Superior temporal gyrus (tissue), 1 donor: ENCODE data around the gene SLC9A8.
"Not testable (repeated sequence)": the region's sequence is repeated elsewhere in the genome, so short reads cannot be mapped to it uniquely, and the experiment has no call there.

Experiments used
- DNase-seq: peaks from one replicate; pipeline ENCODE4 v3.0.0-alpha.2; 2016; ENCODE audit errors: extremely low spot score

The SLC9A8 gene

DNA sequence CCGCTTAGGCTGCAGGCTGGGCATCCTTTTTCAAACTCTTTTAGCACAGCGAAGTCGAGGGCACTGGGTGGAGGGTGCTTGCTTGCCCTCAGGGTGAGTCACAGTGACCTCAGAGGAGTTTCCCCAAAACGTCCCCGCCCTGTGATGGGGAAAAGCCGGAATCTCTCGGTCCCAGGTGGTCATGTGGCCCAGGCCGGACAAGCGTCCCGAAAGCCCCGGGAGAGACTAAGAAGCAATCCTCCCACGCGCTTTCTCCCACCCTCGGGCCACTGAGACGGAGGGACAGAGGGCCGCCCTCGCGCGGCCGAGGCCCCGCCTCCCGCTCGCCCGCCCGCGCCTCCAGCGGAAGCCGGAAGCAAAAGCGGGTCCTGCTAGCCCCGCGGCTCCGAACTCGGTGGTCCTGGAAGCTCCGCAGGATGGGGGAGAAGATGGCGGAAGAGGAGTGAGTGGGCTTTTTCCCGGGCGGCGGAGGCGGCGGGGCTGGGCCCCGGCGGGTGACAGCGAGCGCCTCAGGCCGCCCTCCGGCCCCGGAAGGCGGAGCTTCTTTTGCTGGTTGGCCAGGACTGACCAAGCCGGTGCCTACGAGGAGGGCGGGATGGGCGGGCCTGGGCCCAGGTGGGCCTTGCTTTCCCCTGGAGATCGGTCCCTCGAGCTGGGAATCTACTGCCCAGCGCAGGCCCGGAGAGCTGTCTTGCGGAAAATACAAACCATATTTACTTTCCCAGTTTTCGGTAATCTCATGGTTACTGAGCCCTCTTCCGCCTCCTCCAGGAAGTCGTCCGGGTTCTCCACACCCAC lies at the start of gene SLC9A8:
SLC9A8 (plus strand) TSS at position 322 of the 798 bp plus-strand sequence; CDS start at position 417, 95 bp downstream.
- DNase-seq: peak; percentile 89

DNA sequence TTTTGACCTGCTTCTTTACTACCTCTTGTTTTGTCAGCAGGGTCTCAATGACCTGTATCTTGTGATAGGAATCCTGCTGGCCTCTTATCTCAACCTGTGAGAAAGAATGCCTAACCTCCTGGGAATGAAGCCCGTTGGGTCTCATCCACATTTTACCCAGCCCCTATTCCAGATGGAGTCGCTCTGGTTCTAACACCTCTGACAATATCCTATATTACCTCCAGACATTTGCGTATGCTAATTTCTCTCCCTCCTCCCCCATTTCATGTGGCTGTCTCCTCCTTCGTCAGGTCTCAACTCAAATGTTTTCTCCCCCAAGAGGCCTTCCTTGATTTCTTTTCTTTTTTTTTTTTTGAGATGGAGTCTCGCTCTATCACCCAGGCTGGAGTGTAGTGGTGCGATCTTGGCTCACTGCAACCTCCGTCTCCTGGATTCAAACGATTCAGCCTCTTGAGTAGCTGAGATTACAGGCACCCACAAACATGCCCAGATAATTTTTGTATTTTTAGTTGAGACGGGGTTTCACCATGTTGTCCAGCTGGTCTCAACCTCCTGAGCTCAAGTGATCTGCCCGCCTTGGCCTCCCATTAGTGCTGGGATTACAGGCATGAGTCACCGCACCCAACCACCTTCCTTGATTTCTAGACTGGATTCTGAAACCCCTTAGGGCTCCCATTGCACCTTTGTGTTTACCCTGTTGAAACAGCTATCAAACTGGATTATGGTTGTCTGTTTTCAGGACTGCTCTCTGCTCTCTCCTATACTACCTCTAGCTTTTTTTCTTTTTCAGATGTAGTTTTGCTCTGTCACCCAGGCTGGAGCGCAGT lies 49.5 kb upstream of the SLC9A8 start:
- DNase-seq: no peak

- DNase-seq: no peak
These were observed 47.3 kb upstream of the SLC9A8 start for GRCh38 chr20:49765413-49765736.

DNA sequence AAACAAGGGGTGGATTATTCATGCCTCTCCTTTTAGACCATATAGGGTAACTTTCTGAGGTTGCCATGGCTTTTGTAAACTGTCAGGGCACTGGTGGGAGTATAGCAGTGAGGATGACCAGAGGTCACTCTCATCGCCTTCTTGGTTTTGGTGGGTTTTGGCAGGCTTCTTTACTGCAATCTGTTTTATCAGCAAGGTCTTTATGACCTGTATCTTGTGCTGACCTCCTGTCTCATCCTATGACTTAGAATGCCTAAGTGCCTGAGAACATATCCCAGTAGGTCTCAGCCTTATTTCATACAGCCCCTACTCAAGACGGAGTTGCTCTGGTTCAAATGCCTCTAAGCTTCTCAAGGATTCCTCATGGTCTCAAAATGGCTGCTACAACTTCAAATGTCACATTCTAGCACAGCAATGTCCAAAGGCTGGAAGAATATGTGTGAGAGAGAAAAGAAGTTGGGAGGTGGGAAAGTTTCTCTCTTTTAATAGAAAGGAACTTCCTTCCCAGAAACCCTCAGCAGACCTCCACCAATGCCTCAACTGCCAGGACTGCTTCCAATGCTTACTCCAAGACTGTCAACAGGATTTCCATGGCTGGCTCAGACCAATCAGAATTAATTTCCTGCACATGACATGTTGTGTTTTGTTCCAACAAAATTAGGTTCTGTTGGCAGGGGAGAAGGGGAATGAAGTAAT lies 46.6 kb upstream of the SLC9A8 start:
- DNase-seq: no peak

DNA sequence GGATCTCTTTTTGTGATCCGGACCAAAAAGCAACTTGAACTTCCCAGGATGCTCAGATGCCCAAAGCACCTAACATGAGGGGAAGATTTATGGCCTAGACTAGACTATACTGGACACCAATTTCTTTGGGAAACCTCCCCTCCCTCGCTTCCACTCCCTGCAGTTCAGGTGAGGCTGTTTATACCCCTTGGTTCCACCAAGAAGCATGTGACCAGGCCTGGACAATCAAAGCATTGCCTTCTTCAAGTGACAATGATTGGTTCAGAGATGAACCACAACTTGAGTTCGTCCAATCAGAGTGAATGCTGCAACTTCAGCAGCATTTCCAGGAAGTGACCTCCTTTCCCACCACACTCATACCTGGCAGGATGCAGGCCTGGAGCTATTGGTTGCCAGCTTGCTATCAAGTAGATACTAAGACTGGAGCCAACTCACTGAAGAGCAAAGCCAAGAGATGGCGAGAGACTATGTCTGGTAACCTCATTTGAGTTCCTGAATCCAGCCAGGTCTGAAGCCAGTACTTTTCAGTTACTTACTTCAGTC lies 45.6 kb upstream of the SLC9A8 start:
- no peak for DNase-seq

DNA sequence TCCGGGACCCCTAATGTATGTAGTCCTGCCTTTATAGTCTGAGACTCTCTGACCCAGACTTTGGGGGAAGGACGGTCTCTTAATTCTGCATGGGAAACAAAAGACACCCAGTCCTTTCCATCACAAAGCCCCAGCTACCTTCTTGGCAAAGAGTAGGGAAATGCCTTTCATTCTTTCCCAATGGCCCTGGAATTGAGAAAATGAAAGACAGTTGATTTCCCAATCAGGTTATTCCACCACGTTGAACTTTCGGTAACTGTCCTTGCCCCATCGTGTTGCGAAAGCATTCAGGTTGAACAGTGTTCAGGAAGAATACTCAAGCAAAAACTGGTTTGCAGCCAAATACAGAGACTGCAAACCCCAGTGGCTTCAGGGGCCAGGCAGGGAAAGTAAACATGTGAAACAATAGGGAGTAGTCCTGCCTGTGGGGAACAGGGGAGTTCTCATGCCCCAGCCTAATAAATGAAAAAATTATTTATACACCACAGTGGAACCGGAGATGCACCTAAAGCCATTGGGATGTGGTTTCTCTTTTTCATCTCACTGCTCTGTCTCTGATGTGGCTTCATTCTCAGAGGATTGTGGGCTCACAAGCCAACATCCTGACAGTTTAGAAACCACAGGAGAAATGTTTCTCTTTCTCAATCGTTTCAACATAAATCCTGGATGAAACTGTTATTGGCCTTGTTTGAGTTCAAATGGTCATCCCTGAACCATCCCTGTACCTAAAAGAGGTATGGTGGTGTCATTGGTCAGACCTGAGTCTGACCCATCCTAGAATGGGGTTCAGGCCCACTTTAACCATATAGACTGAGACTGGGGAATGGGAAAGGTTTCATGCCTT lies 44.2 kb upstream of the SLC9A8 start:
- DNase-seq: no peak

GRCh38 chr20:49769048-49769581 lies 43.5 kb upstream of the SLC9A8 start:
- DNase-seq: no peak

DNA sequence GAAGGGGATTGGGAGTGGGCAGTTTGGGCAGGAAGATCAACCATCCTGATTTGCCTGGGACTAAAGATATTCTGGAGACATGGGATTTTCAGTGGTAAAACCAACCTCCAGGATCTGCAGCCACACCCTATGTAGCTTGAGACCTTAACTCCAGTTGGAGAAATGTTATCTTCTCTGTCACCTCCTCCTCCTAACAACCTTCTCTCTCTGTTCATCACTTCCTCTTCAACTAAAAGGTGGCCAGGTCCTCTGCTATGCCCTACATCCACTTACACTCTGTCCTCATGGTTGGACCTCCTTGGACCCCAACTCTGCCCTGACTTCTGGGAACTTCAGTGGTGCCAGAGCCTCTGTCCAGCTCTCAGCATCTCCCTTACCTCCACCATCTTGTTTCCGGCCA lies 42.0 kb upstream of the SLC9A8 start:
- DNase-seq: no peak

DNA sequence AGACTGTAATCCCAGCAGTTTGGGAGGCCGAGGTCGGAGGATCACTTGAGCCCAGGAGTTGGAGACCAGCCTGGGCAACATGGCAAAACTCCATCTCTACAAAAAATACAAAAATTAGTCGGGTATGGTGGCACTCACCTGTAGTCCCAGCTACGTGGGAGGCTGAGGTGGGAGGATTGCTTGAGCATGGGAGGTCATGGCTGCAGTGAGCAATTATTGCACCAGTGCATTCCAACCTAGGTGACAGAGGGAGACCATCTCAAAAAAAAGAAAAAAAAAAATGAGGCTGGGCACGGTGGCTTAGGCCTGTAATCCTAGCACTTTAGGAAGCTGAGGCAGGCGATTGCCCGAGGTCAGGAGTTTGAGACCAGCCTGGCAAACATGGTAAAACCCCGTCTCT lies 38.4 kb upstream of the SLC9A8 start:
- not testable (repeated sequence) for DNase-seq

DNA sequence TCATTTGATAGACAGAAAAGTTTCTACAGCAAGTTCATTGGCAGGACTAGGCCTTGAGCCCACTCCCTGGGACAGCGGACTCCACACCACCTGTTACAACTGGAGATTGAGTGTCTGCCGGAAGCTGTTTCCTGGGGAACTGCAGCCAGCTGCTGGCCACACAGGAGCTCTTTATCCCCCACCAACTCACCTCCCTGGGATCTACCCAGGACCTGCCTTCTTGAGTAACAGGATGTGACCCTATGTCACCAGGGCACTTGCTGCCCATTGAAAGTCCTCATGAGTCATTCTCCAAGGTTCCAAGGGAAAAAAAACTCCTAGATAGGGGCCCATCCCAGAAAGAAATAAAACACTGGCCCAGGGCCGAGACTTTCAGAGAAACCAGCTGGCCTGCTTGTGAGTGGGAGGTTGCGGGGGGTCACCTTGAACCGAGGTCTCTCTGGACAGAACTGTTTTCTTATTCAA lies 37.4 kb upstream of the SLC9A8 start:
- DNase-seq: no peak

DNA sequence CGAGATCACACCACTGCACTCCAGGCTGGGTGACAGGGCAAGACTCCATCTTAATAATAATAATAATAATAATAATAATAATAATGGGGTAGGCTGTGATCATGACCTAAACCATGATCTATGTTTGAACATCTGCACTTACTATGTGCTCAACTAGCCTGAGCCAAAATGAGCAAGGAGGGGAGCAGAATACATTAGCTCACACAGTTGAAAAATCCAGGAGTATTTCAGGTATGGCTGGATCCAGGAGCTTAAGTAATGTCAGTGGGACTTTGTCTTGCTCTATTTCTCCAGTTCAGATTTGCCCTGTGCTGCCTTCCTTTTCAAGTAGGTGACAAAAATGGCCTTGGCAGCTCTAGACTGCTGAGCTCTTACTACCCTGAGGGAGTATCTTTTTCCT lies 32.7 kb upstream of the SLC9A8 start:
- DNase-seq: no peak

GRCh38 chr20:49781676-49782075 lies 31.0 kb upstream of the SLC9A8 start:
- DNase-seq: no peak

- DNase-seq: not testable (repeated sequence)
These were observed 30.2 kb upstream of the SLC9A8 start for GRCh38 chr20:49782439-49782838.

DNA sequence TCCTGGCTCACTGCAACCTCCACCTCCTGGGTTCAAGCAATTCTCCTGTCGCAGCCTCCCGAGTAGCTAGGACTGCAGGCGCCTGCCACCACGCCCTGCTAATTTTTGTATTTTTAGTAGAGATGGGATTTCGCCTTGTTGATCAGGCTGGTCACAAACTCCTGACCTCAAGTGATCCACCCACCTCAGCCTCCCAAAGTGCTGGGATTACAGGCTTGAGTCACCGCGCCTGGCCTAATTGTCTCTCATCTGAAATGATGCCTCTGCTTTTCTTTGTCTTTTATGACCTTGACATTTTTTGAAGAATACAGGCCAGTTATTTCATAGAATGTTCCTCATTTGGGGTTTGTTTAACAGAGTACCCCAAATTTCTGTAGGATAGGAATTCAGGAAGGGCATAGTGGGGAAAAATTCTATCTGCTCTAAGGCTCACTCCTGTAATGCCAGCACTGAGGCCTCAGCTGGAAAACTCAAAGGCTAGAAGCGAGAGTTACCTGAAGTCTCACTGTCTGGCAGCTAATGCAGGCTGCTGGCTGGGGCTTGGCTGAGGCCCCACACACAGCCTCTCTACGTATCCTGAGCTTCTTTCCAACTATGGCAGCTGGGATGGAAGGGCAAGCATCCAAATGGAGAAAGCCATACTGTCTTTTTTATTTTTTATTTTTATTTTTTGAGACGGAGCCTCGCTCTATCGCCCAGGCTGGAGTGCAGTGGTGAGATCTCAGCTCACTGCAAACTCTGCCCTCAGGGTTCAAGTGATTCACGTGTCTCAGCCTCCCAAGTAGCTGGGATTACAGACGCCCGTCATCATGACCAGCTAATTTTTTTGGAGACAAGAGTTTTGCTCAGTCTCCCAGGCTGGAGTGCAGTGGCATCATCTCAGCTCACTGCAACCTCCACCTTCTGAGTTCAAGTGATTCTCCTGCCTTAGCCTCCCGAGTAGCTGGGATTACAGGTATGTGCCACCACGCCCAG lies 29.3 kb upstream of the SLC9A8 start:
- not testable (repeated sequence) for DNase-seq

DNA sequence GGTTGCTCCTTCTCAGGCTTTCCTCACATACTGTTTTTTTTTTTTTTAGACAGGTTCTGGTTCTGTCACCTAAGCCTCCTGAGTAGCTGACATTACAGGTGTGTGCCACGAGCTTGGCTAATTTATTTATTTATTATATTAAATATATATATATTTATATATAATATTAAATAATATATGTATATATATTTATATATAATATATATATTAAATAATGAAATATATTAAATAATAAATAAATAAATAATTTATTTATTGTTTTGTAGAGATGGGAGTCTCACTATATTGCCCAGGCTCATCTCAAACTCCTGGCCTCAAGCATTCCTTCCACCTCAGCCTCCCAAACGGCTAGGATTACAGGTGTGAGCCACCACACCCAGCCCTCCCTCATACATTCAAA lies 28.3 kb upstream of the SLC9A8 start:
- no peak for DNase-seq

DNA sequence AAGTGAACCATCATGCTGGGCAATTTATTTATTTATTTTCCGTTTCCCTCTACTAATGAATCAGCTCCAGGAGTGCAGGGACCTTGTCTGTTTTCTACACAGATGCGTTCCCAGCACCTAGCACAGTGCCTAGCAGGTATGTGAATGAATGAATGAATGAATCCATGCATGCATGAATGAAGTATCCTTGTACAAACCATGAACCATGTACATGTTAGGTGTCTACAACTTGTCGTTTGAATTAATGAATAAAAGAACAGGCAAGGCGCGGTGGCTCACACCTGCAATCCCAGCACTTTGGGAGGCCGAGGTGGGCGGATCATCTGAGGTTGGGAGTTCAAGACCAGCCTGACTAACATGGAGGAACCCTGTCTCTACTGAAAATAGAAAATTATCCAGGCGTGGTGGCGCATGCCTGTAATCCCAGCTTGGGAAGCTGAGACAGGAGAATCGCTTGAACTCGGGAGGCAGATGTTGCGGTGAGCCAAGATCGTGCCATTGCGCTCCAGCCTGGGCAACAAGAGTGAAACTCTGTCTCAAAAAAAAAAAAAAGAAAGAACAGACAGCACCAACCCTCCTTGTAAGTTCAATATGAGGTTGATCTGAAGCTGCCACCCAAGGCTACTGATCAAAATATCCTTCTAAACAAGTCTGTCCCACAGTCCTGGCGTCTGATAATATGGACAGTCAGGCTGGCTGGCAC lies 27.3 kb upstream of the SLC9A8 start:
- no peak for DNase-seq

GRCh38 chr20:49785852-49786175 lies 26.8 kb upstream of the SLC9A8 start:
- DNase-seq: no peak

- no peak for DNase-seq
These were observed 26.4 kb upstream of the SLC9A8 start for GRCh38 chr20:49786196-49786595.

DNA sequence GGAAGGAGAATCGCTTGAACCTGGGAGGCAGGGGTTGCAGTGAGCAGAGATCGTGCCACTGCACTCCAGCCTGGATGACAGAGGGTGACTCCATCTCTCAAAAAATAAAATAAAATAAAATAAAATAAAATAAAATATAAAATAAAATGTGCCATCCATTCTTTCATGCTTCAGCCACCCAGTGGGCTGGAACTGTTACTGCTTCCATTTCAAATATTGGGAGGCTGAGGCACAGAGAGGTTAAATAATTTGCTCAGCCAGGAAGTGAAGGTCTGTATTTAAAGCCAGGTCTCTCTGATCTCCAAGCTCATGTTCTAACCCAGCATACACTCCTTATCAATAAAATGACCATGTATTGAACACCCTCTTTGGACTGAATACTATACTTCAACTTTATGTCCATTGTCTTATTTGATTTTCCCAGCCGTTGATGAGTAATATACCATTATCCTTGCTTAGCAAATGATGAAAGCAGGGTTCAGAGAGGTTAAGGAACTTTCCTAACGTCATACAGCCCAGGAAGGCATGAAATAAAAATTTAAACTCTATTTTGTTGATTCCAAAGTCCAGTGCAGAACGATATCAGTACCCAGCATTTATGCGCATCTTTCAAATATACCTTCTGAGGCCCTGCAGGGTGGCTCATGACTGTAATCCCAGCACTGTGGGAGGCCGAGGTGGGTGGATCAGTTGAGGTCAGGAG lies 25.8 kb upstream of the SLC9A8 start:
- no peak for DNase-seq
